Fibroblast of peridontal ligament (primary cell): ENCODE results near the gene UBE2O.

Source experiments
- DNase-seq: peaks from one replicate; pipeline ENCODE4 v3.0.0-alpha.2; 2010; ENCODE audit errors: extremely low read depth

The UBE2O gene

DNA sequence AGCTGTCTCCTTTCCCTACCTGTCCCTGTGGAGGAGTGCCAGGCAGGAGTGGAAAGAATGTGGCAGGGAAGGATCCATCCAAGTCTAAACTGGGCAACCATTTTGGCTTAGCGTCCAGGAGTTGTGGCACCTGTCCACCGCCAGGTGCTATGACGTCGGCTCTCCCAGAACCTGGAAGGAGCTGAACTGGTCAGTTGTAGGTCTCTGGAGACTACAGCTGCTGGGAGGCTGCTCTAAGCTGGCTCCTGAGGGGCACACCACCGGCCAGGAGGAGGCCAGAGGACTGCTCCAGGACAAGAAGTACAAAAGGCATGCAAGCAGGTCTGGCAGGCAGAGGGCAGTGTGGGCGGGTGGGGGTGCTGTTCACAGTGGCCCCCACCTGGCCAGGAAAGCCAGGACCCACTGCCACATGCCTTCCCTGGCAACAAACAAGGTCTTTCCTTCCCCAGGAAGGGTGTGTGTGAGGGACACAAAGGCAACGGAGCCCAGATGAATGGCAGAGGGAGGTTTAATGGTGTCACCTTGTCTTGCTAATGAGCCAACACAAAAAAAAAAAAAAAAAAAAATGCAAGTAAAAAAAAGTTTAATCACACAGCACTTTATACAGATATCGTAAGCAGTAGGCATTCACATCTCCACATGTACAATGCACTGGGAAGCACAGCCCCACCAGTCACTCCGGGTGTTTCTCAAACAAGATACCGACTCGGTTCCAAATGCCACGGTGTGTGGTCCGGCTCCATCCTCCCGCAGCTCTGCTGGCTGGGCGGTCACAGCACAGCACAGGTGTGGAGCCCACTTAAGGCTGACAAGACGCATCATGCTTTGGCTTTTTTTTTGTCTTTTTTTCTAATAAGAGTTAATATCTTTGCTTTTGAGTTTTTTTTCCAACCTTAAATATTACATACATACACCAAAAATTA lies 63.7 kb downstream of the UBE2O start:
- no peak for DNase-seq

- DNase-seq = no peak
Measured at GRCh38 chr17:76386966-76387765, 65.8 kb downstream of the UBE2O start.

GRCh38 chr17:76385892-76386786 lies 66.8 kb downstream of the UBE2O start:
- peak; percentile 79 for DNase-seq

DNA sequence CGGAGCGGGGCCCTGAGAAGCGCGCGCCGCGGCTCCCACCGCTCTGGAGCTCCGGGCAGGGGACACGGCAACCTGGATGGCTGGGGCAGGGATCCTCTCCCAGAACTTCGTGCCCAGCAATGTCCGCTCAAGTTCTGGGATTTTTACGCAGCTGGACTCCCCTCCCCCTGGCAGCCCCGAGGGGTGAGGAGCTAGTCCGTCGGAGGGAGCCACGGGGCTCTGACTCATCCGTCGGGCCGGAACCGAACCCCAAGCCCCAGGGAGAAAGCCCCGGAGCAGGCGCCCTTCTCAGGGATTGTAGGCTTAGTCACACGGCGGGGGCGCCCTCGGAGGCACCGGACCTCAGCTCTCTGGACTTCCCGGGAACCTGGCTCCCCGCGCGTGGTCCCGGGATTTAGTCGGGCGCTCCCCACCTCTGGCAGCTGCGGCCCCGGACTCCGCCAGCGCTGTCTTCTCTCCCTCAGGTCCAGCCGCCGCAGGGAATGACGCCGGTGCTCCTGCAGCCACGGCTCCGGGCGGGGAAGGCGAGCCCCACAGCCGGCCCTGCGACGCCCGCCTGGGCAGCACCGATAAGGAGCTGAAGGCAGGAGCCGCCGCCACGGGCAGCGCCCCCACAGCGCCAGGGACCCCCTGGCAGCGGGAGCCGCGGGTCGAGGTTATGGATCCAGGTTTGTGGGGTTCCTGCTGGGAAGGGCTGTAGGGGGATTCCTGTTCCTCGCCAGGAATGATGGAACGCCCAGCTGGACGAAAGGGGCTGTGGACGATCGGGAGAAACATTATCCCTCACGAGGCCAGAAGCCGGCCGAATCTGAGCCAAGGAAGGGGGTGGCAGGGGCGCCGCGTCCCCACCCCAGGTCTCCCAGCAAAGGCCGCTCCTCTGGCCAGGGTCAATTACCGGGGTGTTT lies 67.7 kb downstream of the UBE2O start:
- peak; percentile 52 for DNase-seq

GRCh38 chr17:76384222-76384986 lies 68.5 kb downstream of the UBE2O start, which contains the start of gene SPHK1:
Gene SPHK1 (plus strand): TSS chr17:76384609. CDS start chr17:76385645, 1,036 bp downstream.
- DNase-seq = peak; percentile 70

- DNase-seq = no peak
Measured at GRCh38 chr17:76383546-76384221, 69.3 kb downstream of the UBE2O start.

GRCh38 chr17:76382803-76383545 lies 70.0 kb downstream of the UBE2O start:
- DNase-seq = no peak

GRCh38 chr17:76382351-76382802 lies 70.6 kb downstream of the UBE2O start:
- DNase-seq = no peak

DNA sequence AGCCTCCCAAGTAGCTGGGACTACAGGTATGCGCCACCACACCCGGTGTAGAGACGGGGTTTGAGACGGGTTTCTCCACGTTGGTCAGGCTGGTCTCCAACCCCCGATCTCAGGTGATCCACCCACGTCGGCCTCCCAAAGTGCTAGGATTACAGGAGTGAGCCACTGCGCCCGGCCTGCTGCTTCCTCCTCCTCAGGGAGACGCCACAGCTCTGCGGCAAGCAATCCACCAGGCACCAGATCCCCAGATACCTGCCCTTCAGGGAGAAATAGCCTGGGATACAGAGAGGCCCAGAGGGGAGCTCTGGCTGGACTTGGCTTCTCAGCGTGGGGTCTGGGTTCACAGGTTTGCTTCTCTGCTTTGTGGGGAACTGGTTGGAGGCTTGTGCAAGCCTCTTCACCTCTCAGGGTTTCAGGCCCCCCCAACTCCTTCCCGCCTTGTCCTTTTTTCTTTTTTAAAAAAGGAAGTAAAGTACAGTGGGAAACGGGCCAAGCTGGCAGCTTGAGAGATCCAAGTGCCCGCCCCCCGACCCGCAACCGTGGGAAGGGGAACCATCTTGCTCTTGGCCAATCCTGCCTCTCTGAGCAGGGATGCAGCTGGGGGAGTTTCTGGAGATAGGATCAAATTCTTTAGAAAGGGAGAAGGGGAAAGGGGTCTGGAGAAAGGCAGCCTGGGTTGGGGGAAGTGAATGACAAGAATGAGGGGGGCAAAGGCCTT lies 71.2 kb downstream of the UBE2O start:
- DNase-seq = no peak

- DNase-seq = no peak
Measured at GRCh38 chr17:76379646-76380376, 73.1 kb downstream of the UBE2O start.

GRCh38 chr17:76379275-76379641 lies 73.7 kb downstream of the UBE2O start:
- DNase-seq = no peak

DNA sequence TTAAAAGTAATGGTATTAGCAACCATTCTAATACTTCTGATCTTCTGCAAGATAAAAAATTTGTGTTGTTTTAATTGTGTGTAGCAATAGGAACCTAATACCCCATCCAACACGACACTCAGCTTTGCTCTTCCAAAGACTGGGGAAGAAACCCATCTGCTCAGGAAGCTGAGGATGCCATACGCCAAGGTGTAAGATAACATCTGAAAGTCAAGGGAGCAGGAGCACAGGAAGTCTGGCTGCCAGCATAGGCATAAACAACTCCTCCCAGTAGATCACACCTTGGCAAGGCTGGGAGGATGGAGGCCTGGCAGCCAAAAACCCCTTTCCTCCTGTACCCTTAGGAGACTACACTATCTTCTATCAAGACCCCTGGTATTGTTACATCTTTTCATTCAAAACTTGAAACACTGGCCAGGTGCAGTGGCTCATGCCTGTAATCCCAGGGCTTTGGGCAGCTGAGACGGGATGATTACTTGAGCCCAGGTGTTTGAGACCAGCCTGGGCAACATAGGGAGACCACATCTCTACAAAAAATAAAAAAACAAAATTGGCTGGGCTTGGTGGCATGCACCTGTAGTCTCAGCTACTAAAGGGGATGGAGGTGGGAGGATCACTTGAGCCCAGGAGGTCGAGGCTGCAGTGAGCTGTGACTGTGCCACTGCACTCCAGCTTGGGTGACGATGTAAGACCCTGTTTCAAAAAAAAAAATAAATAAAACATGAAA lies 74.2 kb downstream of the UBE2O start:
- DNase-seq = no peak

DNA sequence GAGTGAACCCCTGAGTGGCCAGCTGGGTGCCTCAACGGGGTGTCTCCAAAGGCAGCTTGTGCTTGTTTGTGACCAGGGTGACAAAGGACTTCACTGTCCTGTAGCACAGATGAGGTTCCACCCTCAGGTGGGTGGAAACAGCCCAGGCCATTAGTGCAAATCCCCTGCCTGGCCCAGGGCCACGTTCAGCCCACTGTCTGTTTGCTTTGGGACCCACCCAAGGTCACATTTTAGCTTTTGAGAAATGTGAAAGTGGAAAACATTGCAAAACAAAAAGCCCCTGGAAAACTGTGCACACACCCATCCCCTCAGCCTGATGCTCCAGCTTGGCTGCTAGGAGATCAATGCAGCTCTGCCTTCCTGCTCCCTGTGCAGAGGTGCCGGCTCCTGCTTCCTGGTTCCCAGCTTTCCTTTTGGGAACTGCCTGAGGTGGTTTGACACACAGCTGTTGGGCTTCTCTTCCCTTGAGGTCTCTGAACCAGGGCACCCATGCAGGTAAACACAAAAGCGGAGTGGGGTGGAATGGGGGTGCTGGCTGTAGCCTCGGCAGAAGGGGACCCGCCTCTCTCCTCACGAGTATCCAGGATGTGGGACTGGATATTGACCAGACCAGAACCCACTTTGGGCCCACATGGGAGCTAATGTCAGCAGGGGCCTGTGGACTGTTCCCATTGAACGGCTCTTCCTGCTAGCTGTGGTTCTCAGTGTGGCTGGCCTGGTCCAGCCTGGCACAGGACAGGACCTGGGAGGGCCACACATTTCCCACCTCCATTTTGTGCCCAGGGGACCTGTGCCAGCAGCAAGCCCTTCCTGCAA lies 76.4 kb downstream of the UBE2O start:
- no peak for DNase-seq

- peak; percentile 93 for DNase-seq
Measured at GRCh38 chr17:76371656-76372628, 81.0 kb downstream of the UBE2O start.
